ENCODE measurements around the gene TPPP2.

The TPPP2 gene

GRCh38 chr14:21047378-21047781, 17.4 kb downstream of the TPPP2 start:
- no peak for DNase-seq (ENCODE audit: low spot score)
- TF ChIP-seq CTCF (IDR thresholded peaks at IDR 0.05; ENCODE audit: extremely low read depth, missing control alignments), result no peak

DNA sequence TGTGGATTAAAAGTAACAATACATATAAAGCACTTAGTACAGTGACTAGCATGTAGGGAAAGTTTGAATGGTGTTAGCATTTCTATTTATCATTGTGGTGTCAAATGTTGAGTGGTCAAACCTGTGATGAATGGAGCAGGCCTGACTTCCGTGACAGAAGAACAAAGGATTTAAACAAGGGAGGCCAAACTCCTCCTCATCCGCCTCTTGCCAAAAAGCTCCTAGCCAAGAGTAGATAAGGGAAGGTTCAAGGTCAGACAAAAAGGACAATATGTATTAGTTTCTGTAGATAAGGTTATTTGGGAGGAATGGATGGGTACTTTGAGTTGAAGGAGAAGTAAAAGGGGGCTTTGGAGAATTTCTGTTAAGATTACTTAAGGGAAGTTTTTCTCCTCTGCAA, 18.6 kb downstream of the TPPP2 start:
- no peak for TF ChIP-seq CTCF (IDR thresholded peaks at IDR 0.05; ENCODE audit: extremely low read depth, missing control alignments)
- DNase-seq (ENCODE audit: low spot score), result no peak

DNA sequence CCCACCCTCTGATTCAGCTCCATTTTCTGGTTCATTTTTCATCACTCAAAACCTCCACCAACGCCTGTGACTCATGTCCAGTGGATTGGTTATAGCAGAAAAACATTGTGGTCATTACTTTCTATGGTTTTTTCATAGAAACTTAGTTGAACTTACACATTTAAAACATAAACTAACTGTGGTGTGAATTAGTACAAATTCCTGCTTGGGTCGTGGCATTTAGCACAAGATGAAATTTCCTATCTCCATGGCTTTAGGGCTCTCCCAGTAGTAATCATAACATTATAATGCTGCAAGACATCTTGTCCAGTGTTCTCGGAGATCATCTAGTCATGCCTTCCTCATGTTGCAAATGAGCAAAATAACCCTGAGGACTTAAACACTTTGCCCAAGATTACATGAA, 19.3 kb downstream of the TPPP2 start:
- DNase-seq (ENCODE audit: low spot score), result no peak
- no peak for TF ChIP-seq CTCF (IDR thresholded peaks at IDR 0.05; ENCODE audit: extremely low read depth, missing control alignments)

- TF ChIP-seq CTCF (IDR thresholded peaks at IDR 0.05; ENCODE audit: extremely low read depth, missing control alignments), result no peak
- no peak for DNase-seq (ENCODE audit: low spot score)
Measured at GRCh38 chr14:21050597-21050996, 20.6 kb downstream of the TPPP2 start.

- DNase-seq (ENCODE audit: low spot score), result no peak
- no peak for TF ChIP-seq CTCF (IDR thresholded peaks at IDR 0.05; ENCODE audit: extremely low read depth, missing control alignments)
Measured at GRCh38 chr14:21053184-21054122, 23.4 kb downstream of the TPPP2 start.

- no peak for DNase-seq (ENCODE audit: low spot score)
- TF ChIP-seq CTCF (IDR thresholded peaks at IDR 0.05; ENCODE audit: extremely low read depth, missing control alignments), result no peak
Measured at GRCh38 chr14:21054123-21054767, 24.2 kb downstream of the TPPP2 start.

GRCh38 chr14:21054768-21055145, 24.7 kb downstream of the TPPP2 start:
- no peak for TF ChIP-seq CTCF (IDR thresholded peaks at IDR 0.05; ENCODE audit: extremely low read depth, missing control alignments)
- no peak for DNase-seq (ENCODE audit: low spot score)

Measured in GM20000 (cell line).